GM04503 (cell line): Measurements from ENCODE around the gene NOTCH1.
A peak's percentile ranks its signal among the peaks of the same experiment; 100 is the strongest.

Experiments used
- DNase-seq: peaks from one replicate; pipeline ENCODE4 v3.0.0-alpha.2; 2012; ENCODE audit warnings: low read depth

Gene NOTCH1

GRCh38 chr9:136484153-136485048, 61.4 kb downstream of the NOTCH1 start:
- DNase-seq: no peak

GRCh38 chr9:136483589-136484152, 62.2 kb downstream of the NOTCH1 start:
- peak; percentile 27 for DNase-seq

- peak; percentile 62 for DNase-seq
Observed at GRCh38 chr9:136482793-136483588, 62.9 kb downstream of the NOTCH1 start, which contains the start of gene SEC16A. SEC16A (minus strand) TSS chr9:136483040; CDS start chr9:136477615, 5,425 bp downstream.

GRCh38 chr9:136482046-136482792, 63.6 kb downstream of the NOTCH1 start:
- DNase-seq: peak; percentile 12

- DNase-seq: no peak
Observed at GRCh38 chr9:136481558-136481957, 64.3 kb downstream of the NOTCH1 start.

GRCh38 chr9:136476369-136477150, 69.3 kb downstream of the NOTCH1 start:
- no peak for DNase-seq

- no peak for DNase-seq
Observed at GRCh38 chr9:136474974-136475865, 70.6 kb downstream of the NOTCH1 start.

GRCh38 chr9:136474021-136474640, 71.7 kb downstream of the NOTCH1 start:
- DNase-seq: no peak

- DNase-seq: no peak
Observed at GRCh38 chr9:136473354-136473721, 72.5 kb downstream of the NOTCH1 start.

GRCh38 chr9:136472640-136473353, 73.1 kb downstream of the NOTCH1 start:
- no peak for DNase-seq

- DNase-seq: no peak
Observed at GRCh38 chr9:136471802-136472487, 73.9 kb downstream of the NOTCH1 start.

GRCh38 chr9:136470792-136471469, 74.9 kb downstream of the NOTCH1 start:
- no peak for DNase-seq

GRCh38 chr9:136470356-136470755, 75.5 kb downstream of the NOTCH1 start:
- no peak for DNase-seq

GRCh38 chr9:136467766-136468165, 78.1 kb downstream of the NOTCH1 start:
- DNase-seq: no peak

GRCh38 chr9:136466155-136466541, 79.7 kb downstream of the NOTCH1 start:
- no peak for DNase-seq

- DNase-seq: no peak
Observed at GRCh38 chr9:136465500-136466154, 80.2 kb downstream of the NOTCH1 start.

GRCh38 chr9:136464241-136464640, 81.6 kb downstream of the NOTCH1 start:
- DNase-seq: no peak
